Panc1 (cell line): ENCODE data around the gene OOSP3. TPM values are rescaled to one million over a fixed set of nuclear protein-coding genes. Genes with fewer than 3 reads are reported as not detected.

ENCODE experiments used
- ATAC-seq: fragments of 200-7000 bp; cut with Tn5 transposase; 2 replicates; pipeline ENCODE4 v1.9.1; 2020; ENCODE audit warnings: mild to moderate bottlenecking, moderate library complexity
- BruUV-seq: library from RNA; stranded (reverse); fragments of 400-500 nt; replicated peaks from 2 replicates; lab custom pipeline; 2021; lab: Mats Ljungman, UMichigan
- CTCF ChIA-PET: fragments of 300-600 bp; sonication (Branson Sonifier 250); formaldehyde crosslinking; loops from one replicate; lab custom pipeline; 2022; ENCODE audit warnings: antibody characterized with exemption; lab: Charles Lee
- POLR2A ChIA-PET: fragments of 300-600 bp; sonication (Branson Sonifier 250); formaldehyde crosslinking; loops from one replicate; lab custom pipeline; 2022; ENCODE audit warnings: antibody characterized with exemption; lab: Charles Lee
- DNase-seq: peaks from one replicate; pipeline ENCODE4 v3.0.0-alpha.2; 2010; ENCODE audit warnings: low read depth, low spot score
- H3K27ac ChIP-seq: 2 replicates; pipeline ENCODE4 v1.5.1; 2011; ENCODE audit warnings: mild to moderate bottlenecking, low read length, inconsistent platforms
- H3K27me3 ChIP-seq: fragments of 200-500 bp; sonication (Bioruptor generic); 2 replicates; pipeline ENCODE4 v1.6.0; 2014; ENCODE audit warnings: low read length, inconsistent platforms; ENCODE audit not compliant: control insufficient read depth, insufficient read depth
- H3K36me3 ChIP-seq: fragments of 200-500 bp; sonication (Bioruptor generic); 2 replicates; pipeline ENCODE4 v1.5.1; 2014; ENCODE audit warnings: inconsistent platforms, mild to moderate bottlenecking, low read length, moderate library complexity; ENCODE audit not compliant: control insufficient read depth, insufficient read depth
- H3K4me1 ChIP-seq: 2 replicates; pipeline ENCODE4 v1.5.1; 2011; ENCODE audit warnings: inconsistent platforms, mild to moderate bottlenecking, low read length, moderate library complexity; ENCODE audit not compliant: control insufficient read depth, insufficient read depth
- H3K4me3 ChIP-seq, 2 experiments: 2 replicates each; pipeline ENCODE4 v1.5.1; 2011 to 2012; ENCODE audit warnings: low read depth in 2 of 2, low read length in 2 of 2, mild to moderate bottlenecking in 2 of 2, inconsistent platforms in 1 of 2, moderate library complexity in 1 of 2
- H3K9me3 ChIP-seq: fragments of 200-500 bp; sonication (Bioruptor generic); 2 replicates; pipeline ENCODE4 v1.5.1; 2014; ENCODE audit warnings: low read depth, mild to moderate bottlenecking, inconsistent platforms, low read length, moderate library complexity; ENCODE audit not compliant: control insufficient read depth, insufficient read depth
- CTCF ChIP-seq: fragments of 450-650 bp; IDR thresholded peaks from 2 replicates; pipeline ENCODE4 v1.5.1; 2017; ENCODE audit warnings: mild to moderate bottlenecking
- POLR2AphosphoS5 ChIP-seq: IDR thresholded peaks from 2 replicates; pipeline ENCODE4 v1.6.1; 2012; ENCODE audit warnings: mild to moderate bottlenecking, low read depth, low read length, moderate library complexity
- REST ChIP-seq, 2 experiments: IDR thresholded peaks; 2 replicates each; pipeline ENCODE4 v1.6.1; 2011 to 2012; ENCODE audit warnings: low read depth in 2 of 2, control low read depth in 1 of 2, low read length in 1 of 2, mild to moderate bottlenecking in 1 of 2, moderate library complexity in 1 of 2; ENCODE audit not compliant: insufficient read depth in 1 of 2
- SIN3A ChIP-seq: IDR thresholded peaks from 2 replicates; pipeline ENCODE4 v1.6.1; 2012; ENCODE audit warnings: low read depth, mild to moderate bottlenecking, low read length, moderate library complexity, borderline replicate concordance; ENCODE audit not compliant: insufficient read depth
- TCF7L2 ChIP-seq: IDR thresholded peaks from 2 replicates; pipeline ENCODE4 v1.6.1; 2011; ENCODE audit warnings: mild to moderate bottlenecking, low read depth, low read length, inconsistent platforms
- in situ Hi-C: cut with HindIII; loops from 2 replicates; pipeline ENCODE4 v1.10.0; 2016; ENCODE audit warnings: low sequenced_read_pairs, low pct_unique_long_range_greater_than_20kb
- intact Hi-C: fragments of 100-400 bp; cut with micrococcal nuclease; formaldehyde crosslinking; loops from one replicate; pipeline ENCODE4 v1.10.0; 2022; ENCODE audit not compliant: unreplicated experiment
- total RNA-seq: library from RNA; stranded (reverse); gene quantifications from one replicate; pipeline ENCODE4 v1.2.1, GENCODE V29; 2021; ENCODE audit not compliant: unreplicated experiment

Gene OOSP3
- total RNA-seq, 1 experiment from 2014 or later, result not detected

DNA sequence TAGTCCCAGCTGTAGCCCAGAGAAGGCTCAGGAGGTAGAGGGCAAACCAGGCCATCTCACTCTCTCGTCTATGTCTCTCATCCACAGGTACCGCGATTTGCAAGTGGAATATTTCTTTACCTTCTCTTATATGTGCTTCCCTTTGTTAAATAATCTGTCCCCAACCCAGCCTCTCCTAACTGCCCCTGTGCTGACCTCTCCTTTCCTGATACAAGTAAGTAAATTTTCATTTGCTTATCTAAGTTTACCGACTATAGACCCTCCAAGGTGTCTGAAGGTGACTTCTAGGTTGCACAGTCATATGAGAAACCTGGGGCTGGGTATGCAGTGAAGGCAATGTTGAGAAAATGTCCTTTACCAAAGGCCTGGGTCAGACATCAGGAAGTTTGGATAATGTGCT, 33.2 kb upstream of the OOSP3 start, which contains the start of gene CBLIF:
Gene CBLIF, minus strand, starts transcription at position 101 of the 400 bp plus-strand sequence. Its CDS starts 46 bp downstream, at position 55.
- ChIA-PET POLR2A (no interaction called here), CTCF (no interaction called here)
- ATAC-seq (no peak), DNase-seq (no peak)
- H3K27me3 ChIP-seq, result no peaks in the 10 kb centered on the region
- no peak within 1 kb of the TSS for H3K4me3 ChIP-seq
- no peak for TF ChIP-seq SIN3A
- no peak for TF ChIP-seq CTCF
- no peak for TF ChIP-seq REST (IDR thresholded peaks at IDR 0.05; ENCODE audit: insufficient read depth in 1 of 2, low read depth in 2 of 2, low read length in 1 of 2)
- no peak for TF ChIP-seq POLR2AphosphoS5
- no peak for TF ChIP-seq TCF7L2
- H3K9me3 ChIP-seq, result no peaks in the 10 kb centered on the region
- H3K4me1 ChIP-seq, result no peaks in the 10 kb centered on the region
- H3K27ac ChIP-seq, result no peak within 1 kb of the TSS
- H3K36me3 ChIP-seq, result no peaks in the 10 kb centered on the region
- BruUV-seq, result no TSS peak
- in situ Hi-C loops (no loop called here), intact Hi-C loops (no loop called here)

DNA sequence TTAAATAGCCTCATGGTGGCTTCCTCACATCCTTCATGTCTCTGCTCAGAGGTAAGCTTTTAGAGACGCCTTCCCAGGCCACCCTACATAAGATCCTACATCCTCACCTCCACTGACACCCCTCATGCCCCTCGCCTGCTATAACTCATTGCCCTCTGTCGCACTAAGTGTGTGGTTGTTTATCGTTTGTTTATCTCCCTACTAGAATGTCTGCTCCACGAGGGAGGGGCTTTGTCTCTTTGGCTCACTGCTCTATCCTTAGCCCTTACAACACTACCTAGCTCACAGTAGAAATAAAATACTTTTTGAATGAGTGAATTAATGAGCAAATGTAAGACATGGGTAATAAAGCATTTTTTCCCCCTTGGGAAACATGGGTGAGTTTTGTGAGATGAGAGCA, 32.0 kb upstream of the OOSP3 start:
- no peaks in the 10 kb centered on the region for H3K27me3 ChIP-seq
- no peaks in the 10 kb centered on the region for H3K4me1 ChIP-seq
- H3K27ac ChIP-seq, result no peak overlapping the region
- H3K36me3 ChIP-seq, result no peaks in the 10 kb centered on the region
- TF ChIP-seq REST (IDR thresholded peaks at IDR 0.05; ENCODE audit: insufficient read depth in 1 of 2, low read depth in 2 of 2, low read length in 1 of 2) (no peak), TCF7L2 (no peak), CTCF (no peak), POLR2AphosphoS5 (no peak), SIN3A (no peak)
- no peak overlapping the region for H3K4me3 ChIP-seq
- in situ Hi-C loops (no loop called here), intact Hi-C loops (no loop called here)
- H3K9me3 ChIP-seq, result no peaks in the 10 kb centered on the region
- DNase-seq (no peak), ATAC-seq (no peak)
- POLR2A ChIA-PET, result no interaction called here
- no TSS peak for BruUV-seq
- CTCF ChIA-PET, result no interaction called here
